ENCODE data around the gene GRAP2.
A peak's percentile ranks its signal among the peaks of the same experiment; 100 is the strongest.

Gene GRAP2

DNA sequence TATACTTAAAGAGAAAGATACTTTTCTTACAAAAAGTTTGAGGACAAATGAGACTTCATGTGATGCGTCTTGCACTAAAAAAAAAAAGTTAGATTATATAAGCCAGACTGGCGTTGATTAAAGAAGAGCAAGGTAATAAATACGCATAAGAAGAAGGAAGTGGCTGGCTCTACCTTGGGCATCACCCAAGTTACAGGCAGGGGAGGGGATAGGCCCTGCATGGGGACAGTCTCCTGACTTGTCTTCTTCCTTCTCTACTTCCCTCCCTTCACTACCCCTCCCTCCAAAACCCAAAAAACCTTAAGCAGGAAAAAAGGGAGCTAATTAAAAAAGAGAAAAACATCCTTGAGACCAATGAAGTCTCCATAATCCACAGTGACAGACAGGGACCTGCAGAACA is 37.0 kb downstream of the GRAP2 start:
- H3K9me3 Mint-ChIP-seq, result no peaks in the 10 kb centered on the region
- peak overlapping the region; percentile 74 for H3K4me3 Mint-ChIP-seq
- H3K36me3 Mint-ChIP-seq (ENCODE audit: low read depth), result peaks cover 65% of the 10 kb centered on the region
- H3K4me1 Mint-ChIP-seq (ENCODE audit: low read depth), result peaks cover 88% of the 10 kb centered on the region
- no peak for DNase-seq (ENCODE audit: low spot score)
- H3K27me3 Mint-ChIP-seq (ENCODE audit: low read depth), result no peaks in the 10 kb centered on the region
- H3K27ac Mint-ChIP-seq, result peak overlapping the region; percentile 33

- Mint-ChIP-seq H3K27me3 (ENCODE audit: low read depth) (no peaks in the 10 kb centered on the region), H3K36me3 (ENCODE audit: low read depth) (peaks cover 64% of the 10 kb centered on the region), H3K27ac (peak overlapping the region; percentile 33), H3K4me3 (peak overlapping the region; percentile 74), H3K4me1 (ENCODE audit: low read depth) (peaks cover 89% of the 10 kb centered on the region), H3K9me3 (no peaks in the 10 kb centered on the region)
- peak; percentile 62 for DNase-seq (ENCODE audit: low spot score)
Observed at GRCh38 chr22:39938509-39939111, 37.7 kb downstream of the GRAP2 start.

- Mint-ChIP-seq H3K4me3 (peak overlapping the region; percentile 31), H3K4me1 (ENCODE audit: low read depth) (peaks cover 90% of the 10 kb centered on the region), H3K9me3 (no peaks in the 10 kb centered on the region), H3K27ac (peak overlapping the region; percentile 70), H3K27me3 (ENCODE audit: low read depth) (no peaks in the 10 kb centered on the region), H3K36me3 (ENCODE audit: low read depth) (peaks cover 67% of the 10 kb centered on the region)
- DNase-seq (ENCODE audit: low spot score), result no peak
Observed at GRCh38 chr22:39939830-39940229, 38.9 kb downstream of the GRAP2 start.

GRCh38 chr22:39940757-39941305 is 39.9 kb downstream of the GRAP2 start:
- Mint-ChIP-seq H3K4me1 (ENCODE audit: low read depth) (peaks cover 89% of the 10 kb centered on the region), H3K4me3 (no peak overlapping the region), H3K9me3 (no peaks in the 10 kb centered on the region), H3K27ac (peak overlapping the region; percentile 39), H3K36me3 (ENCODE audit: low read depth) (peaks cover 68% of the 10 kb centered on the region), H3K27me3 (ENCODE audit: low read depth) (no peaks in the 10 kb centered on the region)
- no peak for DNase-seq (ENCODE audit: low spot score)

- no peaks in the 10 kb centered on the region for H3K9me3 Mint-ChIP-seq
- H3K27me3 Mint-ChIP-seq (ENCODE audit: low read depth), result no peaks in the 10 kb centered on the region
- peak overlapping the region; percentile 69 for H3K27ac Mint-ChIP-seq
- H3K36me3 Mint-ChIP-seq (ENCODE audit: low read depth), result peaks cover 66% of the 10 kb centered on the region
- H3K4me1 Mint-ChIP-seq (ENCODE audit: low read depth), result peaks cover 88% of the 10 kb centered on the region
- peak overlapping the region; percentile 24 for H3K4me3 Mint-ChIP-seq
- no peak for DNase-seq (ENCODE audit: low spot score)
Observed at GRCh38 chr22:39941601-39942000, 40.7 kb downstream of the GRAP2 start.

GRCh38 chr22:39942439-39943230 is 41.8 kb downstream of the GRAP2 start:
- peaks cover 86% of the 10 kb centered on the region for H3K4me1 Mint-ChIP-seq (ENCODE audit: low read depth)
- no peak for DNase-seq (ENCODE audit: low spot score)
- H3K36me3 Mint-ChIP-seq (ENCODE audit: low read depth), result peaks cover 72% of the 10 kb centered on the region
- no peaks in the 10 kb centered on the region for H3K27me3 Mint-ChIP-seq (ENCODE audit: low read depth)
- H3K27ac Mint-ChIP-seq, result peak overlapping the region; percentile 76
- no peaks in the 10 kb centered on the region for H3K9me3 Mint-ChIP-seq
- H3K4me3 Mint-ChIP-seq, result peak overlapping the region; percentile 71

- Mint-ChIP-seq H3K27ac (peak overlapping the region; percentile 76), H3K27me3 (ENCODE audit: low read depth) (no peaks in the 10 kb centered on the region), H3K4me3 (peak overlapping the region; percentile 71), H3K36me3 (ENCODE audit: low read depth) (peaks cover 71% of the 10 kb centered on the region), H3K9me3 (no peaks in the 10 kb centered on the region), H3K4me1 (ENCODE audit: low read depth) (peaks cover 81% of the 10 kb centered on the region)
- DNase-seq (ENCODE audit: low spot score), result no peak
Observed at GRCh38 chr22:39943337-39943736, 42.5 kb downstream of the GRAP2 start.

- H3K9me3 Mint-ChIP-seq, result no peaks in the 10 kb centered on the region
- peaks cover 81% of the 10 kb centered on the region for H3K4me1 Mint-ChIP-seq (ENCODE audit: low read depth)
- DNase-seq (ENCODE audit: low spot score), result no peak
- no peaks in the 10 kb centered on the region for H3K27me3 Mint-ChIP-seq (ENCODE audit: low read depth)
- peak overlapping the region; percentile 76 for H3K27ac Mint-ChIP-seq
- peaks cover 73% of the 10 kb centered on the region for H3K36me3 Mint-ChIP-seq (ENCODE audit: low read depth)
- H3K4me3 Mint-ChIP-seq, result peak overlapping the region; percentile 71
Observed at GRCh38 chr22:39943953-39944872, 43.3 kb downstream of the GRAP2 start.

GRCh38 chr22:39946126-39946502 is 45.2 kb downstream of the GRAP2 start:
- H3K9me3 Mint-ChIP-seq, result no peaks in the 10 kb centered on the region
- DNase-seq (ENCODE audit: low spot score), result no peak
- peaks cover 84% of the 10 kb centered on the region for H3K4me1 Mint-ChIP-seq (ENCODE audit: low read depth)
- no peak overlapping the region for H3K4me3 Mint-ChIP-seq
- H3K27me3 Mint-ChIP-seq (ENCODE audit: low read depth), result no peaks in the 10 kb centered on the region
- H3K27ac Mint-ChIP-seq, result no peak overlapping the region
- H3K36me3 Mint-ChIP-seq (ENCODE audit: low read depth), result peaks cover 79% of the 10 kb centered on the region

DNA sequence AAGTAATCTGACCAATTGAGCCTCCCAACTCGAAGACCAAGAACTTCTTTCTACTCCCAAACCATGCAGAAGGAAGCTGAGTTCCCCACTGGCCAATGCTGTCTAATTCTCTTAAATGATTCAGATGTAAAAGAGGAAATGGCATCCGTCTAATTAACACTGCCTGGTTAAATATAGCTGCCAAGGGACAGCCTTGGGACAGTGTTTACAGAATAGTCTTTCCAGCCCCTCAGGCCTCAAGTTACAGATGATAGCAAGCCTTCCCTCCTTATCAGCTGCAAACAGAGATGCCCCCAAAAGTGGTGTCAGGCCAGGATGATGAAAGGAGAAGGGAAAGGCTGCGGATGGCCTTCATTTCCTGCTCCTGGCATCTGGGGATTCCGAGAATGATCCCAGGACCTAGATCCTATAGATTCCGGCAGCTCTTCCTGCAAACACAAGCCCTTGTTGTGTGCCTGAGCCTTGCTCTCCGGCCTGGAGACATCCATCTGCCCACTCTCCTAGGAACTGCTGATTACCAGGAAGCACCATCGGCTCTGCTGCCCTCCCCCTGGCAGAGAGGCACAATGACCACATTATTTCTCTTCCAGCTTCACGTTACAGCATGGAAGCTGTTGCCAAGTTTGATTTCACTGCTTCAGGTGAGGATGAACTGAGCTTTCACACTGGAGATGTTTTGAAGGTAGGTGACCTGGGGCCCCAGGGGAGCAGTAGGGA is 45.8 kb downstream of the GRAP2 start:
- DNase-seq (ENCODE audit: low spot score), result no peak
- no peak overlapping the region for H3K27ac Mint-ChIP-seq
- peak overlapping the region; percentile 46 for H3K4me3 Mint-ChIP-seq
- peaks cover 86% of the 10 kb centered on the region for H3K4me1 Mint-ChIP-seq (ENCODE audit: low read depth)
- peaks cover 79% of the 10 kb centered on the region for H3K36me3 Mint-ChIP-seq (ENCODE audit: low read depth)
- no peaks in the 10 kb centered on the region for H3K9me3 Mint-ChIP-seq
- no peaks in the 10 kb centered on the region for H3K27me3 Mint-ChIP-seq (ENCODE audit: low read depth)

- peaks cover 85% of the 10 kb centered on the region for H3K4me1 Mint-ChIP-seq (ENCODE audit: low read depth)
- no peaks in the 10 kb centered on the region for H3K27me3 Mint-ChIP-seq (ENCODE audit: low read depth)
- H3K4me3 Mint-ChIP-seq, result peak overlapping the region; percentile 46
- H3K36me3 Mint-ChIP-seq (ENCODE audit: low read depth), result peaks cover 81% of the 10 kb centered on the region
- no peak overlapping the region for H3K27ac Mint-ChIP-seq
- no peak for DNase-seq (ENCODE audit: low spot score)
- H3K9me3 Mint-ChIP-seq, result no peaks in the 10 kb centered on the region
Observed at GRCh38 chr22:39947220-39948216, 46.6 kb downstream of the GRAP2 start.

DNA sequence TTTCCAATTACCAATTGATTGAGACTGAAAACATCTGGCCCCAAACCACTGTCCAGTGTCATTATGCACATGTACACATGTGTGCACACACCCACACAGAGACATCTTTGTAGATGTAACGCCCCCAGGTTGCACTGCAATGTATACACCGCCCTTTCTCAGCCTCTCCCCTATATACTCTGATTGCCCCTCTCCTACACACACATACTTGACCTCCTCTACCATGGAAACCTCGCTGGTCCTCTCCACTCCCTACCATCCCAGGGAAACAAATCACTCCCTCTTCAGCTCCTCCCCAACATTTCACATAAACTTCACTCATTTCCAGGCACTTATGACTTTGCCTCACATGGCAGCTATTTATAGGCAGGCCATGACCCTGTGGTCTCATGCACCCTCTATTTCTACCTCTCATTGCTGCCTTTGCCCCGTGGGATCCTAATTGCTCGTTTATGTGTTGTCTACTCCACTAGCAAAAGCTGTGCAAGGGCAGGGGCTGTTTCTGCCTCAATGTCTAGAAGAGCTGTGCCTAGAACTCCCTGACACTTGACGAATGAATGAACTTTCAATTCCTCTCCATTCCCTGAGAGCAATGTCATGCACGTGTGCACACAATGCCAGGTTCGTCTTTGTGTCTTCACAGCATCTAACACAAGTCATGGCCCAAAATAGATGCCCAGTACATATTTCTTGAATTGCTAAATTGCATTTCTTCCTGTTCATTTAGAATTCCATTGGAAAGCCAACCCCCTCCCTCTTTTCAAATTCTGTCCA is 49.3 kb downstream of the GRAP2 start:
- DNase-seq (ENCODE audit: low spot score), result no peak
- H3K9me3 Mint-ChIP-seq, result no peaks in the 10 kb centered on the region
- H3K4me3 Mint-ChIP-seq, result peak overlapping the region; percentile 70
- peak overlapping the region; percentile 13 for H3K27ac Mint-ChIP-seq
- H3K36me3 Mint-ChIP-seq (ENCODE audit: low read depth), result peaks cover 86% of the 10 kb centered on the region
- no peaks in the 10 kb centered on the region for H3K27me3 Mint-ChIP-seq (ENCODE audit: low read depth)
- H3K4me1 Mint-ChIP-seq (ENCODE audit: low read depth), result peaks cover 82% of the 10 kb centered on the region

Data from T-helper 2 cell treated with Interferon-gamma antibody and Interleukin-4, amounts not matched to agents 5 μg/mL and 100 μg/mL, for 36 hours (primary cell).